ENCODE data around the gene PPP4R4. TPM values are rescaled to one million over a fixed set of nuclear protein-coding genes. Genes with fewer than 3 reads are reported as not detected.

PPP4R4 gene
- total RNA-seq, 1 experiment from 2014 or later, result 5.5 TPM

GRCh38 chr14:94174604-94175010 is 485 bp downstream of the PPP4R4 start:
- ChIA-PET CTCF (interaction anchor here (1.2 kb wide), 1 partner anchor 42 kb away, joined by 5 read pairs; no protein-coding TSS in a partner anchor), RAD21 (ENCODE audit: low non-redundant PET in 1 of 2, low total read pairs in 2 of 2, uncharacterized antibody in 2 of 2, unreplicated experiment in 2 of 2) (no interaction called here), POLR2A (interaction anchor here (1.3 kb wide), 1 partner anchor 145 kb away, joined by 3 read pairs; no protein-coding TSS in a partner anchor)
- no peaks in the 10 kb centered on the region for H3K36me3 ChIP-seq (ENCODE audit: control insufficient read depth in 1 of 2, insufficient read depth in 2 of 2, low read length in 2 of 2)
- H3K9ac ChIP-seq (ENCODE audit: low read length), result peak overlapping the region; percentile 67
- peak overlapping the region; percentile 82 for H3K4me2 ChIP-seq (ENCODE audit: low read length)
- no peak for TF ChIP-seq EGR1 (IDR thresholded peaks at IDR 0.05; ENCODE audit: low read depth)
- TF ChIP-seq ZFX (IDR thresholded peaks at IDR 0.05), result peak; percentile 9; the same call in 1 of the 2 replicates
- no peak overlapping the region for H2AFZ ChIP-seq (ENCODE audit: low read depth, low read length, poor library complexity, severe bottlenecking)
- intact Hi-C loops (cut with micrococcal nuclease), result no loop called here
- H3K27ac ChIP-seq (ENCODE audit: low read depth, low read length), result peak overlapping the region; percentile 20; the same call in 1 of the 2 replicates
- H3K9me2 ChIP-seq (ENCODE audit: insufficient read depth), result no peaks in the 10 kb centered on the region
- H3K27me3 ChIP-seq (ENCODE audit: insufficient read depth, low read length), result no peaks in the 10 kb centered on the region
- H3K4me3 ChIP-seq (replicated peaks in 1 of 2; ENCODE audit: low read depth in 1 of 2, low read length in 2 of 2), result peak overlapping the region; percentile 52 to 72
- ATAC-seq (no peak), DNase-seq (ENCODE audit: low read depth, low spot score) (no peak)
- H3K9me3 ChIP-seq (ENCODE audit: control insufficient read depth in 1 of 2, insufficient read depth in 1 of 2, low read depth in 1 of 2, low read length in 2 of 2), result no peaks in the 10 kb centered on the region
- no TSS peak for BruUV-seq (replicated peaks)
- no peaks in the 10 kb centered on the region for H3K79me2 ChIP-seq (ENCODE audit: insufficient read depth, low read length)
- peaks cover 3 to 18% of the 10 kb centered on the region in 2 experiments; a peak in 3 of 4 replicates for H3K4me1 ChIP-seq (ENCODE audit: control insufficient read depth in 1 of 2, insufficient read depth in 2 of 2, low read length in 2 of 2)
- no peaks in the 10 kb centered on the region for H4K20me1 ChIP-seq (ENCODE audit: insufficient read depth)

GRCh38 chr14:94175011-94175745 is 1.1 kb downstream of the PPP4R4 start:
- Histone ChIP-seq H3K4me3 (replicated peaks in 1 of 2; ENCODE audit: low read depth in 1 of 2, low read length in 2 of 2) (peak overlapping the region; percentile 52 to 72), H3K9ac (ENCODE audit: low read length) (peak overlapping the region; percentile 67), H3K9me3 (ENCODE audit: control insufficient read depth in 1 of 2, insufficient read depth in 1 of 2, low read depth in 1 of 2, low read length in 2 of 2) (no peaks in the 10 kb centered on the region), H4K20me1 (ENCODE audit: insufficient read depth) (no peaks in the 10 kb centered on the region), H3K79me2 (ENCODE audit: insufficient read depth, low read length) (no peaks in the 10 kb centered on the region), H3K27ac (ENCODE audit: low read depth, low read length) (no peak overlapping the region), H3K36me3 (ENCODE audit: control insufficient read depth in 1 of 2, insufficient read depth in 2 of 2, low read length in 2 of 2) (no peaks in the 10 kb centered on the region), H2AFZ (ENCODE audit: low read depth, low read length, poor library complexity, severe bottlenecking) (no peak overlapping the region), H3K4me1 (ENCODE audit: control insufficient read depth in 1 of 2, insufficient read depth in 2 of 2, low read length in 2 of 2) (peaks cover 3 to 18% of the 10 kb centered on the region in 2 experiments; a peak in 3 of 4 replicates), H3K9me2 (ENCODE audit: insufficient read depth) (no peaks in the 10 kb centered on the region), H3K27me3 (ENCODE audit: insufficient read depth, low read length) (no peaks in the 10 kb centered on the region), H3K4me2 (ENCODE audit: low read length) (peak overlapping the region; percentile 82)
- TF ChIP-seq ZNF274 (IDR thresholded peaks at IDR 0.05; ENCODE audit: low read depth, low read length) (no peak), SRF (IDR thresholded peaks at IDR 0.05; ENCODE audit: low read depth) (no peak), SP1 (IDR thresholded peaks at IDR 0.05; ENCODE audit: low read depth) (no peak), POLR2A (IDR thresholded peaks at IDR 0.05; ENCODE audit: borderline replicate concordance, extremely low read depth, insufficient read depth, insufficient read length) (no peak), POLR2AphosphoS5 (IDR thresholded peaks at IDR 0.05; ENCODE audit: low read depth, low read length) (no peak), EZH2phosphoT487 (IDR thresholded peaks at IDR 0.05; ENCODE audit: borderline replicate concordance) (no peak), FOSL1 (IDR thresholded peaks at IDR 0.05; ENCODE audit: low read depth) (no peak), CBX3 (IDR thresholded peaks at IDR 0.05; ENCODE audit: low read depth) (no peak)
- ATAC-seq (no peak), DNase-seq (ENCODE audit: low read depth, low spot score) (no peak)
- ChIA-PET RAD21 (ENCODE audit: low non-redundant PET in 1 of 2, low total read pairs in 2 of 2, uncharacterized antibody in 2 of 2, unreplicated experiment in 2 of 2) (interaction anchor here in 1 of 2 experiments (0.7 kb wide), 1 partner anchor 161 kb away, joined by 3 read pairs; no protein-coding TSS in a partner anchor), POLR2A (no interaction called here), CTCF (no interaction called here)
- BruUV-seq (replicated peaks), result no TSS peak
- intact Hi-C loops (cut with micrococcal nuclease), result no loop called here
